HG03135 (cell line): ENCODE data around the gene TOP2B.

ENCODE experiments used
- ATAC-seq: cut with Tn5 transposase; IDR thresholded peaks from one replicate; pipeline ENCODE4 v1.9.1; 2021; ENCODE audit warnings: mild to moderate bottlenecking, moderate library complexity; ENCODE audit not compliant: unreplicated experiment

Gene TOP2B

GRCh38 chr3:25619382-25619781, 45.3 kb downstream of the TOP2B start:
- no peak for ATAC-seq

- no peak for ATAC-seq
These were observed 46.7 kb downstream of the TOP2B start for GRCh38 chr3:25618028-25618427.

DNA sequence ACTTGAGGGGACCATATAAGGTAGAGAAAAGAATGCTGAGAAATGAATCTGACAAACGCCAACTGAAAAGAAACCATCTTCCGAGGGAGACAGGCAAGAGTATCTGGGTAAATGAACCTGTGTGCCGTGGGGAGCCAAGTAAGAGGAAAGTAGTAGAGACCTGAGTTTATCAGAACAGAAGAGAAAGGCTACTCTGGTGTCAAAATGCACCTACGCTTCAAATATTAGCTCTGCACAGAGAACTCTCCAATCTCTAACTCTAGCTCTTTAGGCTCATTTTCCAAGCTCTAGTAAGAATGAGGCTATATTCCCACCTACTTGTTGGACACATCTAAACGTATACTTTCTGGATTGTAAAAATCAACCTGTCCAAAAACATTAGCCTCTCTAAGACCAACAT, 53.5 kb downstream of the TOP2B start:
- no peak for ATAC-seq

DNA sequence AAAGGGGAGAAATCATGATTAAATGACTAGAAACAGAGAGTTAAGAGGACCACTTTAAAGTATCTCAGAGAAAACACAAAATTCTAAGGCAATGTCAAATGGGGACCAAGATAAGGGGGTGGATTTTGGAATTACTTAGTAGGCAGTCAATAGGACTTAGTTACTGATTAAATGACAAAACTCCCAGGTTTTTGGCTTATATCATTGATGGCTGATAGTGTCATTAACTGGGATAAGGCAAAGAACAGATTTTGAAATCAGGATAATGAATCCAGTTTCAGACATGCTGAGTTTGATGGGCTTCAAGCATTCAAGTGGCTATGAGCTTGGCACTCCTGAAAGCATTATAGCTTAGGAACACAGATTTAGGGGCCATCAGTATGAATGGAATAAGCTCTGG, 53.9 kb downstream of the TOP2B start:
- ATAC-seq: no peak

DNA sequence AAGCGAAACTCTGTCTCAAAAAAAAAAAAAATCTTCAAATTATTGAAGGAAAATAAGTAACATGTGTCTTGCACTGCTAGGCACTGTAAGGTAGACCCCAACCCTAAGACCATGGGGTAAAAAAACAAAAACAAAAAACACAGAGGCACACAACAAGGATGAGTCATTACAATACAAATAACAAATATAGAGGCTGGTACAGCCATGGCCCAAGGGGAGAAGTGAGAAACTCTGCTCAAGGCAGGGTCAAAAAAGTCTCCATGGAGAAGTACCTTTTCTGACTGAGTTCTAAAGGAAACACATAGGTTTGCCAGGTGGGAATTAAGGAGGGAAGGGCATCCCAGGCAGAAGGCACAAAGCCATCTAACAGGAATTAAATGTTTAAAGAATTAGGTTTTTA, 54.5 kb downstream of the TOP2B start:
- no peak for ATAC-seq

- no peak for ATAC-seq
These were observed 60.5 kb downstream of the TOP2B start for GRCh38 chr3:25604107-25604805.

- ATAC-seq: no peak
These were observed 61.0 kb downstream of the TOP2B start for GRCh38 chr3:25603703-25604102.

GRCh38 chr3:25597535-25598101, 67.1 kb downstream of the TOP2B start:
- ATAC-seq: no peak

DNA sequence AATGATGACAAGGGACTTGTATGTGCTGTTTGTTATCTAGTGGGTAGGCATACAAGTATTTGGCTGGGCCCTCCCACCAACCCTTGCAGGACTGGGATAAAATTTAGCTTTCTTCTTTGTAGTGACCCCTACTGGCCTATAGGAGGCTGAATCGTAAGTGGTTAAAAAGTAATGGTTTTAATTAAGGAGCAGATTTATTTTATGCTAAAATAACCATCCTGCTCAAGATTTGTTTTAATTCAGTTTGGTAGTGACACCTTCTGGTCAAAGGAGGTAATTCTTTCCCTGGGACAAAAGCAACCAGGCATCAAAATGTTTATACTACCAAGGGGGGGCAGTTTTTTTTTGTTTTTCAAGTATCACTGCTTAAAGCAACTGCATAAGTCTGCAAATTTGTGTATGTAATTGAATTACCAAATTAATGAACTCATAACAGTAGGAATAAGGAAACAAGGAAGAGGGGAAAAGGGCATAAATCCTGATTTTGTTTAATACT, 70.7 kb downstream of the TOP2B start:
- peak; percentile 48 for ATAC-seq

- ATAC-seq: no peak
These were observed 71.7 kb downstream of the TOP2B start for GRCh38 chr3:25593001-25593400.

DNA sequence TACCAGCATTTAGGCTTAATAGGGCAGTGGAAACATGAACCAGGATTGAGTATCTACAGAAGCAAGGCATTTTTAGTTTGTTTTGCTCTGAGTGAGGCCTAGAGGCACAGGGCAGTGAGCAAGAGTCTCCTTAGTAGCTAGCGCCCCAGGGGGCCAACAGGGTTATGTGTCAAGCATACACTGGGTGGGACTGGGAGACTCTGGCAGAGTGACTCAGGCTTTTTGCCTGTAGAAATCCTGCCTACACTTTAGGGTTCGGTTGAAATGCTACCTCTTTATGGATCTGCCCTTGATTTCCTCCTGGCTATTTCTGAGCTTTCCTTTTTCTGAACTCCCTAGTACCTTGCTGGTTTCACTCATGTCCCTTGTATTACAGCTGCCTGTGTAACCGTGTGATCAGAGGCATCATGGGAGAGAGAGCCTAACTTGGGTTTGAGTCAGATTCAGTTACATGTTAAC, 72.2 kb downstream of the TOP2B start:
- no peak for ATAC-seq

GRCh38 chr3:25589783-25590258, 74.9 kb downstream of the TOP2B start:
- ATAC-seq: no peak

DNA sequence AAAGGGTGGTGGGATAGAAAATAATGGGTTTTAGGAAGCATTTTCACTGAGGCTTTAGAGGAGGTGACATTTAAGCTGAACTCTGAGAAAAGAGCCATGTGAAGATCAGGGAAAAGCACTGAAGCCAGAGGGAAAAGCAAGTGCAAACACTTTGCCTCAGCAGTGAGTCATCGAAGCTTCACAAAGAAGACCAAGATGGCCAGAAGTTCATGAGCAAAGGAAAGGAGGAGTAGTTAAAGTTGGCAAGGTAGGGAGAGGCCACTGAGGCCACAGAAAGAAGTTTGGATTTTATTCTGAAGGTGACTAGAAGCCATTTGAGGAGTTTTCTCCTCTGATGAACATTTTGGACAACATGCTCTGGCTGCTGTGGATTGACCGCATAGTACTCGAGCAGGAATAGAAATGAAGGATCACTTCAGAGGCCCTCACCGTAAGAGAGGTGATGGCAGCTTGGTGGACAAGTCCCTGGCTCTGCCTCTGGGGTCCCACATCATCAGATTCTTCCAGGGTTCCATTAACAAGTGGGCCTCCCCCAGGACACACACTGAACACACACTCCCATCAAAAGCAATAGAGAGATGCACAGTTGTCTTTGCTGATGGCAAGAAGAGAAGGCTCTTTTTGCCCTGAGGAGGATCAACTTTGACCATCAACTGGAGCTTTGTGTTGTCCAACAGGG, 75.5 kb downstream of the TOP2B start:
- ATAC-seq: no peak

- no peak for ATAC-seq
These were observed 76.1 kb downstream of the TOP2B start for GRCh38 chr3:25588441-25589103.

GRCh38 chr3:25587975-25588374, 76.7 kb downstream of the TOP2B start:
- ATAC-seq: no peak

DNA sequence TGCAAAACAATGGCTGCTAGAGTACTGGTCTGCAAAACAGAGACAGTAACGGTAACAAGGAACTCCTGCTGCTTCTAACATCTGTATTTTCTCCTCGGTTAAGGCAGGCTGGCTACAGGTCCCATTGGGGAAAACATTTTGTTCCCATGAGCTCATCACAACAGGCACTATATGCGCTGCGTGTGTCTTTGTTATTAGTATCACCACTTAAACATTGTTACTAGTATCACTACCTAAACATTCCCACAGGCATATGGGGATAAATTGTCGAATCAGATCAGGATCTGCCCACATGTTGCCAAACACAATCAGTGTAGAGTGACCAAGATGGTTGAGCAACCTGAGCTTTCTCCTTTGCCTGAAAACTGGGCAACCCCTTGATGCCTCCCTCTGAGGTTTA, 77.2 kb downstream of the TOP2B start:
- ATAC-seq: no peak

DNA sequence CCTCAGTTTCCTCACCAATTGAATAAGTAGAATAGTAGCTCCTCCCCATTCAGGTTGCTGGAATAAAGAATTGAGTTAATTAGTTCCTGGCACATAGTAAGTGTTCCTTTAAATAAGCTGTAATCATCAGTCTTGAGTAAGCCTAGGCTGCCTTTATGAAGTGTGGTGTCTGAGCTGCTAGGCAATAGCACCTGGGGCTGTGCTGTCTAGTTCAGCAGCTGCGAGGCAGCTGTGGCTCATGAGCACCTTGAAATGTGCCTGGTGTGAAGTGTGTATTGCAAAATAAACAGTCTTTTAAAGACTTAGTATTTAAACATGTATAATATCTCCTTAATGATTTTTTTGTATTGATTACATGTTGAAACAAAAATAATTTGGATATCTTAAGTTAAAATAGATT, 77.6 kb downstream of the TOP2B start:
- ATAC-seq: no peak

- no peak for ATAC-seq
These were observed 78.2 kb downstream of the TOP2B start for GRCh38 chr3:25586553-25586952.

GRCh38 chr3:25586167-25586505, 78.6 kb downstream of the TOP2B start:
- ATAC-seq: no peak

GRCh38 chr3:25585361-25586166, 79.1 kb downstream of the TOP2B start:
- ATAC-seq: no peak
